ENCODE data around the gene TINCR. TPM values are rescaled to one million over a fixed set of nuclear protein-coding genes. Genes with fewer than 3 reads are reported as not detected.

TINCR gene
- total RNA-seq, 1 donor from 2014 or later = 0.20 TPM

DNA sequence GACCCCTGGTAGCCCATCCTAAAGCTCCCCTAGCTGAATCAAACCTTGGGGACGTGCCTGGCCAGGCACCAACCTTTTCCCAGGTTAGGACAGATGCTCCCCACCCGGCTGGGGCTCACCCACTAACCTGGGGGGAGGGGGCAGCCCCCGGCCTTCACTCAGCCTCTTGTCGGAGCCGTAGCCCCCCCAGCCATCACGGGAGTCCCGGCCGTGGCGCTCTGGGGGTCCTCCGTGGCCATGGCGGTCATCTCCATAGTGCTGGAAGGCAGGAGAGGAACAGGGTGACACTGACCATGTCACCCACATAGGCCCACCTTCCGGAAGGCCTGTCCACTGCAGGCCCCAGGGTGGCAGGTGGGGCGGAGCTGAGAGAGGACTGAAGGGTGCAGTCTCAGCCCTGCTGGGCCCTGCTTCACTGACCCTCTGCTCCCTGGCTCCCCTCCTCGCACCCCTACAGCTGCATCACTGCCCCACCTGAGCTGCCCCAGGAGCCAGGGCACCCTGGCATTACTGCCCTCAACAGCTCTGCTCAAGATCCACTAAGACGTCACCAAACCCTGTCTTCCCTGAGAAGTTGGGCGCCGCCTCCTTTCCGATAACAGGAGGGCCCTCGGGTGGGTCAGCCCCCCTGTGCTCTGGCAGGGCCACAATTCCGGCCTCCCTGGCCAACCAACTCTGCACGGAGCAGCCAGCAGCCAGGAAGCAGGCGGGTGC is 22.6 kb upstream of the TINCR start:
- no peak for DNase-seq (ENCODE audit: low read depth in 2 of 2)

DNA sequence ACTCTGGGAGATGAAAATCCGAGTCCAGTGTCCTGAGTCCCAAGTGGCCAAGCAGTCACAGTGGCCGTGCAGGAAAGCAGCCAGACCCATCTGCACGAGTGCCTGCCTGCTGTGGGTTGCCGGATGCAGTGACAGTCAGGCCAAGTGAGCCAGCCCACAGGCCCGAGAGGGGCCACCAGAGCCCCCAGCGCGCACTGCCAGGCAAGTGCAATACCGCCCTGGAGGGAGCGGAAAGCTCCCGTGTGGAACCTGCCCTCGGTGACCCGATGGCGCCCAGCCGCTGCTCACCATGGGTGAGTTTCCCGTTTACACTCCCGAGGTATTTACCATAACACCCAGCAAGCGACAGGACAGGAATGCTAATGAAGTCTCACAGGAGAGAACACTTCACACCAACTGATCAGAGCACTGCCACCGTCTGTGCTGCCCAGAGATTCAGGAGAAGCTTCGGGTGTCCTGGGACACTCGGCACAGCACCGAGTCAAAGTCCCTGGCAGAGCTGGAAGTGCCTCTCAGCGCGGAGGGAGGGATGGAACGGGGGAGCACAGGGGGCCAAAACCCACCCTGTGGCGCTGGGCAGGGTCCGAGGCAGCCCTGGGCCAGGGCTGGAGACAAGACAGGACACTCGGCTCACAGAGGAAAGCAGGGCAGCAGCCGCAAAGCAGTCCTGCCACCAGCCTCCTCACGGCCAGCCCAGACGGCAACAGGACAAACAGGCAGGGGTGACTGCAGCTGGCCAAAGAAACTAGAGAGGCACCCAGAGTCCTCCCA is 21.3 kb upstream of the TINCR start:
- no peak for DNase-seq (ENCODE audit: low read depth in 2 of 2)

DNA sequence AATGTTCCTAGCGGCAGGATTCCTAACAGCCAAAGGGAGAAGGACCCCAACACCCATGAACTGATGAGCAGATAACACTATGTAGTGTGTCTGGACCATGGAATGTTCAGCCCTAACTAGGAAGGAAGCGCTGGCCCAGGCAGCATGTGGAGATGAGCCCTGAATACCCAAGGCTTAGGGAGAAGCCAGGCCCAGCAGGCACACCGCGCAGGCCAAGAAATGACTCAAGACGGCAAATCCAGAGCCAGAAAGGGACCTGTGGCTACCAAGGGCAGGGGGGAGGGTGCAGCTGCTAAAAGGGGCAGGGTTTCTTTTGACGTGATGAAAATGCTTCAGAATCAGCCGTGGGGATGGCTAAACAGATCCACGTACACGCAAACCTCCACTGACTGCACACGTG is 20.7 kb upstream of the TINCR start:
- no peak for DNase-seq (ENCODE audit: low read depth in 2 of 2)

DNA sequence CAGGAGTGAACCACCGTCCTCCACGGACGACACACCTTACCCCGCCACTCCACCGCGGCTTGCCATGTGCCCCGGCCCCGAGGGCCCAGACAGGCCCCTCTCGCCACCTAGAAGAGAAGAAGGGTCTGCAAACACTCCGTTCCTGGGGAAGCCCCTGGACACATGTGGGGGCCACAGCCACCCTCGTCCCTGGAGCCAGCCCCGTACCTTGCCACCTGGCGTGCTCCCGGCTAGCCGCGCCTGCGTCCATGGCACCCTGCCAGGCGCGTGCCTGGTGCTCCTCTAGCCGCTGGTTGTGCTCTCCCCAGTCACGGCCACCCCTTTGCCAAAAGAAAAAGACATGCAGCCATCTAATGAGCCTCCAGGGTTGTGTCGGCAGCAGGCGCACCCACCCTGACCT is 19.9 kb upstream of the TINCR start:
- no peak for DNase-seq (ENCODE audit: low read depth in 2 of 2)

DNA sequence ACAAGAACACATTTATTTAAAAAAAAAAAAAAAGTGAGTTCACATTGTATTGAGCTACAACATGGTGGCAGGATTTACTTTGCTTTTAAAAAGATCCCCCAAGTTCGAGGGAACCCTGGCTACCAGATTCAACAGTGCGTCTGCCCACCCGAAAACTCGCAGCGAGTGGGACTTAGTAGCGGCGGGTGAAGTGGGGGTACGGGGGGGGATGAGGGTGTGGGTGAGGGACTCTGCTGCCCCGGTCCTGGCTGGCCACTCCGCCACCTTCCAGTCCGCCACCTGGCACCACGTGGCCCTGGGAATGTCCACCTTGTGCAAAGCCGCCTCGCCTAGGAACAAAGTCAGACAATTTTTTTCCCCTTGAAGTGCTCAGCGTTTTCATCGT is 19.3 kb upstream of the TINCR start:
- no peak for DNase-seq (ENCODE audit: low read depth in 2 of 2)

DNA sequence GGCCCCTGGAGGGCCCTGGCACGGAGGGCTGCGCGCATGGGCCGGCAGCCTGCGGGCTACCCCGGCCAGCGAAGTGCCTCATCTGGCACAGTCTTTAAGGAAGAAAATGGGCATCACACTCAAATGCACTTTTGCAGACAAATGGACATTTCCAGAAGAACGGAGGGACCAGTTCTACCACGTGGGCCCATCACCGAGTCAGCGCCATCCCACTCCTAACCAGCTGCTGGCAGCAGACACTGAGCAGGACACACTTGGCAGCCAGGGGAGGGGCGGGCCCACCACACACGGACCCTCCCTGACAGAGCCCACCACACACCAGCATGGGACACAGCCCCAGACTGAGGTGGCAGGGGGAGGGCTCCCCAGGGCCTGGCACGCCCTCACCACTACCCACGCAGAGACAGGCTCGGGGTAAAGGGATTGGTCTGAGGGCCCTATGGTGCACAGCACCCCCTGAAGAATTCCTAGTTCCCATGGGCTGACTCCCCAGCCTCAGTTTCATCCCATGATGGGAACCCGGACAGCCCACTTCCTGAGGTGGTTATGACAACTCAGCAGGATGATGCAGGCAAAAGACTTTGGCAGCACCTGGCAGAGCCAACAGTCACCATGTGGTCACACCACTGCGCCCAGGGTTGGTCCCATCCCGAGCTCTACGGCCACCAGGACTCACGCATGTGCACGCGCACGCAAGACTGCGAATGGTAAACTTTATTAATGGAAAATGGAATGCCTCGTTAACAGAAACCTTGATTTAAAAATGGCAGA is 18.7 kb upstream of the TINCR start:
- no peak for DNase-seq (ENCODE audit: low read depth in 2 of 2)

DNA sequence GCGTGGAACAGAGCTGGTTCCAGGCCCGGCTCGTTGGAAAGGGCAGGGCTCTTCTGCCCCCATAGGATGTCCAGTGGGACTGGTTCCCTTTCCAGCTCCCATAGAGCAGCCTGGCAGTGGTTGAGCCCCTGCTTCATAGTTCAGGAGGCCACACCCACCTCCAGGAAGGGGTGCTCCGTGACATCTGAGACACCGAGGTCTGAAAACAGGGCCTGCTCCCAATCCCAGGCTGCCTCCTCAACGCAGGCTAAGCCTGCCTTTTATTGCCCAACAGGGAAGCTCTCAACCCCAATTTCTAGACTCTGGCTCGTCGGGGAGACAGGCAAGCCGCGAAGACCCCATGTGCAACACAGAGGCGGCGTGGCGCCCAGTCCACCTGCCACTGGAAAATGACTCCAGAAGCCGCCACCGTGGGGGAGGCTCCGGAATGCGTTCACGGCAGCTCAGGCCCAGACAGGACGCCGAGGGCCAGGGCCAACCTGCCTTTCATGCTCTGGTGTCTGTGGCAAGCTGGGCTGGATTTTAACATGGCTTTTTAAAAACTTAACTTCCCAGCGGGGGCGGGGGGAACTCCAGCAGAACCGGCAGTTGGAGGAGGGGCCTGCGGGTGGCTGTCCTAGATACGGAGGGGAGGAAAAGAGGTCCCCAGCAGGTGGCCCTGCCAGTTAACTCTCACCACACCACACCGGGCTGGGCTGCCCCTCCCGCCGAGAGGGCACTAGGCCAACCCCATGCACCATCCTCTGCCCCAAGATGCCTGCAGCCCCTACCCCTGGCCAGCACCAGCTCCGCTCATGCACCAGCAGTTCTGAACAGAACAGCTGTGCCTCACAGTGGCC is 17.9 kb upstream of the TINCR start:
- peak in 1 of 2 donors; percentile 46 for DNase-seq (ENCODE audit: low read depth in 2 of 2)

DNA sequence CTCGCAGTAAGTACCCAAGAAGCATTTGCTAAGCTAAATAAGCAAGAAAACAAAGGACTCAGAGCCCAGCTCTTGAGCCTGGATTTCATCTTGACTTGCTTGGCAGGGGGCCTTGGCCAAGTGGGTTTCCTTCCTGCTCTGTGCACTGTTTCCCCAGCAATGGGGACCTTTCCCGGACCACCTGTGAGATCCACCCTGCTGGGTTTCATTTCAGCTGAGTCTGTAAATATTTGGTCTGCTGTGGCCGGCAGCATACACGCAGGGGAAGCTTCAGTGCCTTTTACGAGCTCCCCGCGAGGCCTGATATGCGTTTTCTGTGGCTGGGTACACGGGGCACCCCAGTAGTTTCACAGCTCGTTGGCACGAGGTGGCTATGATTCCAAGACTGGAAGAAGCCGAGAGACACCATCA is 12.4 kb upstream of the TINCR start:
- no peak for DNase-seq (ENCODE audit: low read depth in 2 of 2)

DNA sequence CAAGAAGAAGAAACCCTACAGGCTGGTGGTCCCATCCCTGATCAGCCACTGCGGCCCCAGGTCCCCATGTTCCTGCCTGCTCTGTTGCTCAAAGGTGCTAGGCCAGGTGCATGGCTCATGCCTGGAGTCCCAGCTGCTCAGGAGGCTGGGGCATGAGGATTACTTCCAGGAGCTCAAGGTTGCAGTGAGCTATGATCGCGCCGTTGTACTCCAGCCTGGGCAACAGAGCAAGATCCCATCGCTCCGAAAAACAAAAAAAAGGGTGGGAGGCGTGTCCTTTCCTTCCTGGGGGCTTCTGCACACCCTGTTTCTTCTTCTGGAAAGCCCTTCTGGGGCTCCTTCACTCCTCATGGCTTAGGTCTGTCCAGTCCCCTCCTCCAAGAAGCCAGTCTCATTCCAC is 11.9 kb upstream of the TINCR start:
- DNase-seq (ENCODE audit: low read depth in 2 of 2) = no peak

DNA sequence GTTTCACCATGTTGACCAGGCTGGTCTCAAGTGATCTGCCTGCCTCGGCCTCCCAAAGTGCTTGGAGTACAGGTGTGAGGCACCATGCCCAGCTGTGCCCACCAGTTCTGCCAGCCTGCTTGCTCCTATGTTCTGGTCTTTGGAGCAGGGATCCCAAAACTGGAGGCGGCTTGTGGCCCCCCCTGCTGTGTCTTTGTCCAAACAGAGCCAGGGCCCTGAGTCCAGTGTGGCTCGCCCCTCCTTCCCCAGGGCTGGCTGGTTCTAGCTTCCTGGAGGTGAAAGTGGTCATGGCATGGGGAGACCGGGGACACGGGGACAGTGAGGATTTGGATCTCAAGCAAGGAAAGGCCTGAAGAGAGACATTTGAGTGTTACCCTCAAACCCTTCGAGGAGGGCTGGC is 11.5 kb upstream of the TINCR start:
- no peak for DNase-seq (ENCODE audit: low read depth in 2 of 2)

DNA sequence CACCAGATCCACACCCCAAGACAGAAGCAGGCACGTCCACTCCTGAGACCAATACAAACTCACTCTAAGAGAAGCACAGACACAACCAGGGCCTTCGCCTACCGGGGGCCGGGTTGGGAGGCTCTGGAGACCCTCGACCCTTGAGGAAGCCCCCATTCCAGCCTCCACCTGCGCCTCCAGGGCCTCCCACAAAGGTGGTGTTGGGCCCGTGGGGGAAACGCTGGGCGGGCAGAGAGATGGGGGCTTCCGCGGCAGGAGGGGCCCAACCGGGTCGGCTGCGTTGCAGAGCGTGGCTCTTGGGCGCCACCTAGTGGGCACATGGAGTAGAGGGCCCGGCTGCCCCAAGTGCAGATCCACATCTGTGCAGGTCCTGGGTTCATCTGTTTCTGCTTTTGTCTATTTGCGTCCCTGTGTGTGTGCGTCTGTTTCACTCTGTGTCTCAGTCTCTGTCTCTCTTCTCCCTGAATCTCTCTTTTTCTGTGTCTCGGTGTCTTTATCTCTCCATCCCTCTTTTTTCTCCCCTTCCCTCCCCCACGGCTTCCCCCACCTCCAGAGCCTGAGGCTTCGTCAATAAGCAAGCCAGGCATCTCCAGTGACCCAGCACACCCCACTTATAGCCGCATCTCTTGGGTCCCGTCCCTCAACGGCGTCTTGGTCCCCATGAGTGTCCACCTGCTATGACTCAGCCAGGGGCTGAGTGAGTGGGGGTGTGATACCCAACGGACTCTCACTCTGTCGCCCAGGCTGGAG is 10.5 kb upstream of the TINCR start:
- peak; percentile 35 to 65 for DNase-seq (ENCODE audit: low read depth in 2 of 2)

DNA sequence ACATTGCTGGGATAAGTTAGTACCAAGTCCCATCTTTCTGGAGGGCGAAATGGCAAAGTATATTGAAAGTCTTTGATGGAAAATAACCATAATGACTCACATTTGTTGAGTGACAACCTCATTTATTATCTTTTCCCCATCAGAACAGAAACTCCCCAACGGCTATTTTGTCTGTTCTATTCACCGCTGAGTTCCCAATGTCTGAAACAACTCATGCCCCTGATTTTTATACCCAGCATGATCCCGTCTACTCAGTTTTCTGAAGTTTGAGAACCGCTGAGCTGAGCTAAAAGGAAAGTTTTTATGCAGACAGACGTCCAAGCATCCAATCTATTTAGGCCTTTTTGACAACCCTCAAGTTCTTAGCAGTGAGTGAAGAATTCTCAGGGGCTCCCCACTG is 7.8 kb upstream of the TINCR start:
- DNase-seq (ENCODE audit: low read depth in 2 of 2) = no peak

DNA sequence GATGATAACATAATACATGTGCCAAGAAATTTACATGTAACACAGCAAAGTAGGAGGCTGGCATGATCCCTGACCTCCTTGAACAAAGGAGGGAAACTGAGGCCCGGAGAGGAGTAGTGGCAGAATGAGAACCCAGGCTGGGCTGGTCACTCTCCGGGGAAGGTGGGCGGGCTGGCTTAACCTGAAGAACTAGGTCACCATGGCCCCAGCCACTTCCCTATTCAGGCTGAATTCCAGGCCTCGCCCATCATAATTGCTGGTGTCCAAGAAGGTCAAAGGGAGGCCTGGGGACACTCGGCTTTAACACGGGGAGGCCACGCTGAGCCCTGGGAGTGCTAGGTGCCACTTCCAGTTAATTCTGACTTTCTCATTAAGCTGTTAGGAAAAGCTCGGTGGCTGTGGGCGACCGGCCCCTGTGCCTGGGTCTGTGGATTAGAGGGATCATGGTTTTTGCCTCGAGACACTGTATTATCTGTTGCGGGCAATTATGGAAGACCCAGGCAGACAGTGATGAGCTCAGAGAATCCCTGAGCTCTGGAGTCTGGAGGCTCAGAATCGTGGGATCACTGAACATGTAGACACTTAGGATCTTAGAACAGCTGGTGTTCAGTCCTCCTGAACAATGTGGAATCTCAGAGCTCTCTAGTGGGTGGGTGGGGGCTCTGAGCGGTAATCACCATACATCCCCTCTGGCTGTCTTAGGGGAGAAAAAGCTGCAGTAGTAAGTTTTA is 5.0 kb upstream of the TINCR start:
- DNase-seq (ENCODE audit: low read depth in 2 of 2) = no peak

DNA sequence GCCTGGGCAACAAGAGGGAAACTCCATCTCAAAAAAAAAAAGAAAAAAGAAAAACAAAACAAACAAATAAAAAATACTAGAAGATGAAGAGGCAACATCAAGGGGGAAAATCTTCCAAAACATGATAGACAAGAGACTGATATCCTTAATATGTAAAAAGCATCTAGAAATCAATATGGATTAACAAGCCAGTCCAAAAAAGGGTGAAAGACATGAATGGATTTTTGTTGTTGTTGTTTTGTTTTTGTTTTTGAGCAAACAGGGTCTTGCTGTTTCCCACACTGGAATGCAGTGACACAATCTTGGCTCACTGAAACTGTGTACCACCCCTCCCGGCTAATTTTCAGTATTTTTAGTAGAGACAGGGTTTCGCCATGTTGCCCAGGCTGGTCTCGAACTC is 4.0 kb upstream of the TINCR start:
- no peak for DNase-seq (ENCODE audit: low read depth in 2 of 2)

DNA sequence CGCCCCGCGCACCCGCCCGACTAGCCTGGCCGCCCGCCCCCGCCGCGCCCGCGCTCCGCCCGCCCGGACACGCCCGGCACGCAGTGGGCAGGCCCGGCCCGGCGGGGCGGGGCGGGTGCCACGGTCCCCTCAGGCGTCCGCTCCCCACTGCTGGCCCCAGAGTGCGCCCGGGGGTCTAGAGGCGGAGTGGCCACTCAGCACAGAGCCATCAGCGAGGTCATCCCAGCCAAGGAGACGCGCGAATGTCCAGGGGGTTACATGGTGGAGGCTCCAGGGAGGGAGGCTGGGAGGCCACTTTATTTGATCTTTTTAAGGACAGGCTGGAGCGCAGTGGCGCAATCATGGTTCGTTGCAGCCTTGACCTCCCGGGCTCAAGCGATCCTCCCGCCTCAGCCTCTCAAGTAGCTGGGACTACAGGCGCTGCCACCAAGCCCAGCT is 236 bp upstream of the TINCR start:
- DNase-seq (ENCODE audit: low read depth in 2 of 2) = no peak

DNA sequence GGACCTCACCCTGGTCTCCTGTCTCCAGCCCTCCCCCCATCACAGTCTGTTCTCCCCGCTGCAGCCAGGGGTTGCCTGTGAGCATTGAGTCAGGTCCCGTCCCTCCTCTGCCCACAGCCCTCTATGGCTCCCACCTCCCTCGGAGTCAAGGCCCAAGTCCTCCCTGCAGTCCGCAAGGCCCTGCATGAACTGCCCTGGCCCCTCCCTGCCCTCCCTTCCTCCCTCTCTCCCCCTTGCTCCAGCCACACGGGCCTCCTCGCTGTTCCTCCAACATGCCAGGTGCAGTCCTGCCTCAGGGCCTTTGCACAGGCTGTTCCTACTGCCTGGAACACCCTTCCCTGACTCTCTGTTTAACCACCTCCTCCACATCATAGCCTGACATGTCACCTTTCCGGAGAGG is 2.8 kb downstream of the TINCR start:
- DNase-seq (ENCODE audit: low read depth in 2 of 2) = no peak

DNA sequence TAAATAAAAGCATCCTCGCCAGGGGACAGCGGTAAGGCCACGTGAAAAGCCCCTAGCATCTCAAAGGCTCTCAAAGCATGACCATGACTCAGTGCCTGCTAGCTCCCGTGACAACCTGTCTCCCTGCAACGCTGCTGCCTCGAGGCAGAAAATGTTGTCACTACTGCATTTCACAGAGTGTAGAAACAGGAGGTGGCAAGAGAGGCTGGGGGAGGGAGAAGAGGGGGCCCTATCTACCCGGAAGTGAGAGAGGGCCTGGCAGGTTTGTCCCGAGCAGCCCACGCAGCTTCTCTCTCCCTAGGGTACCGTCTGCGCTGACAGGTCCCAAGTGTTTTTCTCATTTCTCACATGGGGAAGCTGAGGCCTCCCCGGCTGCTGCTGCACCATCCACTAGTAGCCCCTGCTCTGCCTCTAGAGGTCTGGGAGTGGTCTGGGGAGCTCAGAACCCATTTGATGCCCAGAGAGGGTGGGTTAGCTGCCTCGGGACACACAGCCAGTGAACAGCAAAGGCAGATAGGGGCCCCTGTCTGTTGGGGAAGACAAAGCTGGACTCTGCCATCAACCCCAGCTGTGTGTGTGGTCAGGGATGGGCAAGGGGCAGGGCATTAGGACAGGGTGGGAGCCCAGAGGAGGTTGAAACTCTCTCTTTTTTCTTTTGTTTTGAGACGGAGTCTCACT is 3.7 kb downstream of the TINCR start:
- no peak for DNase-seq (ENCODE audit: low read depth in 2 of 2)

DNA sequence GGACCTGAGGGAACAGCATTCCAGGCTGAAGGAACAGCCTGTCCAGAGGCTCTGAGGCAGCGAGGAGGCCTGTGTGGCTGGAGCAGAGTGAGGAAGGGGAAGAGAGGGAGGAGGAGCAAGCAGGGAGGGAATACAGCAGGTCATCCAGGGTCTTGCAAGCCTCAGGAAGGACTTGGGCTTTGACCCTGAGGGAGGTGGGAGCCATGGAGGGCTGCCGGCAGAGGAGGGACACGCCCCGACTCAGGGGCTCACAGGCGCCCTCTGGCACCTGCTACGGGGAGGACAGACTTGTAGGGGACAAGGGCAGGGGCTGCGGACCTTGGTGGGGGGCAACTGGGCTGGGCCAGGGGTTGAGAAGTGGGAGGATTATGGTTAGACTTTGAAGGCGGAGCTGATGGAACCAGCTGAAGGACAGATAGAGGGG is 4.7 kb downstream of the TINCR start:
- DNase-seq (ENCODE audit: low read depth in 2 of 2) = no peak

DNA sequence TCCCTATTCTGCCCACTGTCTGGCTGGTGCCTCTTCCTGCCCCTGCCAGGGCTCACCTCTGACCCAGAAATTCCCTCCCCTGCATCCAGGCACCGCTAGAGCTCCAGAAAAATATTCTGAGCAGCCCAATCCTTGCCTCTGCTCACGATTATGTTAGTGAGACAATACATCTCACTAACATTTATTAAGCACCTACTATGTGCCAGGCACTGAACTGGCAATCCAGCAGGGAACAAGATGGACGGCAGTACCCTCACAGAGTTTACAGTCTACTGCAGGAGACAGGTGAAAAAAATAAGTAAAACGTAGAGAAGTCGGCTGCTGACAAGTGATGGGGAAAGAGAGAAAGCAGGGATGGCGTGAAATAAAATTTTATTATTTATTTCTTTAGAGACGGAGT is 5.5 kb downstream of the TINCR start:
- DNase-seq (ENCODE audit: low read depth in 2 of 2) = no peak

DNA sequence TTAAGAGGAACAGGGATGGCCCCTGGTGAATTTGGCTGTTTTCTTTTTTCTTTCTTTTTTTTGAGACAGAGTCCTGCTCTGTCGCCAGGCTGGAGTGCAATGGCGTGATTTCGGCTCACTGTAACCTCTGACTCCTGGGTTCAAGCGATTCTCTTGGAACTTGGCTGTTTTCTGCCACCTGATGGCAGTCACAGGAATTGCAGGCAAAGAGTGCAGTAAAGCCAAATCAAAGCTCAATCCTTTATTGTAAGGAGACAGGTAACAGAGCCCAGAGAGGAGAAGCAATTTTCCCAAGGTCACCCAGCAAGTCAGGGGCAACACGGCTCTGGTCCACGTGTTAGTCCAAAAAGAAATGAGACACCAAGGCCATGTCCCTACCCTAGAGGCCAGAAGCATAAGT is 6.2 kb downstream of the TINCR start:
- DNase-seq (ENCODE audit: low read depth in 2 of 2) = no peak

Data from lung microvascular endothelial cell (primary cell).